Esophagus squamous epithelium (tissue), 4 donors: ENCODE results near the gene UNC5B.

Source experiments
- POLR2A ChIP-seq, 4 donors: fragments of 450-650 bp; IDR thresholded peaks; one replicate each; pipeline ENCODE4 v1.6.1; 2017; ENCODE audit warnings: antibody characterized with exemption in 4 of 4, mild to moderate bottlenecking in 4 of 4, moderate library complexity in 3 of 4
- TF ChIP-seq, protein P1 (sequence below), 6 experiments: fragments of 450-650 bp in 4 of 6; fragments of 200-600 bp in 2 of 6; sonication (generic) in 2 of 6; IDR thresholded peaks; one replicate each; pipeline ENCODE4 v1.5.1; 2016 to 2019; ENCODE audit warnings: antibody characterized with exemption in 6 of 6, mild to moderate bottlenecking in 4 of 6, moderate library complexity in 4 of 6

DNA sequence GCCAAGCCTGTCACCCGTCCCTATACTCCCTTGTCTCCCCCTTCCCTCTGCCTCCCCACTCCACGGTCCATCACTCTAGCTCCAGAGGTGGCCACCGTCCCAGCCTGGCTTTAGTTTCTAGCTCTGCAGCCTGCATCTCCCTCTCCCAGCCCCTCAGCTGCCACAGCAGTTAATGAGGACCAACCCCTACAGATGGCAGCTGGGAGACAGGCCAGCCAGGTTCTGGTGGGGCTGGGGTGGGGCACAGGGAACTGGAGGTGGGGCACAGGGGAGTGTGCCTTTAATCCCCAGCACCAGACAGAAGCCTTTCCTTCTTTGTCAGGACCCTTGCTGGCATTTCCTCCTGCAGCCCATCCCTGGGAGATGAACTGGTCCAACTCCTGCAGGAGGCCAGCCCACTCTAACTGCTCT lies 21.1 kb downstream of the UNC5B start:
- TF ChIP-seq, protein P1, sequence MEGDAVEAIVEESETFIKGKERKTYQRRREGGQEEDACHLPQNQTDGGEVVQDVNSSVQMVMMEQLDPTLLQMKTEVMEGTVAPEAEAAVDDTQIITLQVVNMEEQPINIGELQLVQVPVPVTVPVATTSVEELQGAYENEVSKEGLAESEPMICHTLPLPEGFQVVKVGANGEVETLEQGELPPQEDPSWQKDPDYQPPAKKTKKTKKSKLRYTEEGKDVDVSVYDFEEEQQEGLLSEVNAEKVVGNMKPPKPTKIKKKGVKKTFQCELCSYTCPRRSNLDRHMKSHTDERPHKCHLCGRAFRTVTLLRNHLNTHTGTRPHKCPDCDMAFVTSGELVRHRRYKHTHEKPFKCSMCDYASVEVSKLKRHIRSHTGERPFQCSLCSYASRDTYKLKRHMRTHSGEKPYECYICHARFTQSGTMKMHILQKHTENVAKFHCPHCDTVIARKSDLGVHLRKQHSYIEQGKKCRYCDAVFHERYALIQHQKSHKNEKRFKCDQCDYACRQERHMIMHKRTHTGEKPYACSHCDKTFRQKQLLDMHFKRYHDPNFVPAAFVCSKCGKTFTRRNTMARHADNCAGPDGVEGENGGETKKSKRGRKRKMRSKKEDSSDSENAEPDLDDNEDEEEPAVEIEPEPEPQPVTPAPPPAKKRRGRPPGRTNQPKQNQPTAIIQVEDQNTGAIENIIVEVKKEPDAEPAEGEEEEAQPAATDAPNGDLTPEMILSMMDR (IDR thresholded peaks at IDR 0.05), result no peak
- TF ChIP-seq POLR2A (IDR thresholded peaks at IDR 0.05), result no peak
